Activated B cell treated with CpG ODN at 0.5 μM for 24 hours (primary cell): ENCODE results near the gene LDB2. TPM values are rescaled to one million over a fixed set of nuclear protein-coding genes. Genes with fewer than 3 reads are reported as not detected.

Source experiments
- ATAC-seq: fragments of 200-7000 bp; cut with Tn5 transposase; one replicate; pipeline ENCODE4 v1.10.0; 2021; ENCODE audit warnings: low read depth, mild to moderate bottlenecking, moderate library complexity
- CTCF ChIA-PET: fragments of 350-600 bp; sonication (Branson Sonifier 250); formaldehyde crosslinking; loops from one replicate; lab custom pipeline; 2021; ENCODE audit warnings: antibody characterized with exemption; lab: Charles Lee
- POLR2A ChIA-PET: fragments of 350-600 bp; sonication (Branson Sonifier 250); formaldehyde crosslinking; loops from one replicate; lab custom pipeline; 2021; ENCODE audit warnings: antibody characterized with exemption; lab: Charles Lee
- DNase-seq: peaks from one replicate; pipeline ENCODE4 v3.0.0; 2022
- H3K27ac Mint-ChIP-seq: one replicate; pipeline ENCODE4 v1.8.0; 2020; ENCODE audit warnings: mixed read lengths
- H3K27me3 Mint-ChIP-seq: one replicate; pipeline ENCODE4 v1.8.0; 2021; ENCODE audit warnings: mixed read lengths
- H3K36me3 Mint-ChIP-seq: one replicate; pipeline ENCODE4 v1.8.0; 2021; ENCODE audit warnings: low read depth, mixed read lengths
- H3K4me1 Mint-ChIP-seq: one replicate; pipeline ENCODE4 v1.8.0; 2021; ENCODE audit warnings: mixed read lengths
- H3K4me3 Mint-ChIP-seq: one replicate; pipeline ENCODE4 v1.8.0; 2020; ENCODE audit warnings: mild to moderate bottlenecking, mixed read lengths
- H3K9me3 Mint-ChIP-seq: one replicate; pipeline ENCODE4 v1.8.0; 2020; ENCODE audit warnings: mixed read lengths
- intact Hi-C: fragments of 100-400 bp; cut with micrococcal nuclease; formaldehyde crosslinking; loops from one replicate; pipeline ENCODE4 v1.15.1; 2024
- total RNA-seq: library from RNA; stranded (reverse); gene quantifications from 2 replicates; pipeline ENCODE4 v1.2.3, GENCODE V29; 2022
- TF ChIP-seq, protein P1 (sequence below): fragments of 200-600 bp; IDR thresholded peaks from one replicate; pipeline ENCODE4 v1.8.0; 2022; ENCODE audit warnings: antibody characterized with exemption, mild to moderate bottlenecking

LDB2 gene
- total RNA-seq, 1 donor from 2014 or later, result not detected

DNA sequence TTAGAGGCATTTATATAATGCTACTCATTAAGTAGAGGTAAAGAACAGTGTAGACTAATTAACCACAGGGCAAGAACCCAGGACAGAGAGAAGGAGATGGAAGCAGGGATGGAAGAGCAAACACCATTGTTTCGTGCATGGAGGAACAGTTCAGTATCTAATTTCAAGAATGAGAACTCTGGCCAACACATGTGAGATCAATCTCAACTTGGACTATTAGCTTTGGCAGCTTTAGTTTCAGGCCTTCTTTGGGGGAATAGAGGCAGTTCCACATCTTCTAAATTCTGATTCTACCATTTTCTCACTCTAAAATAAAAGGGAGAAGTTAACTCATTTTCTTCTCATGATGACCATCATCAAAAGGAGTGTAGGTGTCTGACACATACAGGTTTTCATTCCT lies 207.0 kb downstream of the LDB2 start:
- Mint-ChIP-seq H3K27me3 (no peaks in the 10 kb centered on the region), H3K9me3 (no peaks in the 10 kb centered on the region), H3K4me3 (no peak overlapping the region), H3K27ac (no peak overlapping the region), H3K4me1 (no peaks in the 10 kb centered on the region), H3K36me3 (no peaks in the 10 kb centered on the region)
- CTCF ChIA-PET, result no interaction called here
- no peak for ATAC-seq
- POLR2A ChIA-PET, result no interaction called here
- DNase-seq, result no peak
- TF ChIP-seq, protein P1, sequence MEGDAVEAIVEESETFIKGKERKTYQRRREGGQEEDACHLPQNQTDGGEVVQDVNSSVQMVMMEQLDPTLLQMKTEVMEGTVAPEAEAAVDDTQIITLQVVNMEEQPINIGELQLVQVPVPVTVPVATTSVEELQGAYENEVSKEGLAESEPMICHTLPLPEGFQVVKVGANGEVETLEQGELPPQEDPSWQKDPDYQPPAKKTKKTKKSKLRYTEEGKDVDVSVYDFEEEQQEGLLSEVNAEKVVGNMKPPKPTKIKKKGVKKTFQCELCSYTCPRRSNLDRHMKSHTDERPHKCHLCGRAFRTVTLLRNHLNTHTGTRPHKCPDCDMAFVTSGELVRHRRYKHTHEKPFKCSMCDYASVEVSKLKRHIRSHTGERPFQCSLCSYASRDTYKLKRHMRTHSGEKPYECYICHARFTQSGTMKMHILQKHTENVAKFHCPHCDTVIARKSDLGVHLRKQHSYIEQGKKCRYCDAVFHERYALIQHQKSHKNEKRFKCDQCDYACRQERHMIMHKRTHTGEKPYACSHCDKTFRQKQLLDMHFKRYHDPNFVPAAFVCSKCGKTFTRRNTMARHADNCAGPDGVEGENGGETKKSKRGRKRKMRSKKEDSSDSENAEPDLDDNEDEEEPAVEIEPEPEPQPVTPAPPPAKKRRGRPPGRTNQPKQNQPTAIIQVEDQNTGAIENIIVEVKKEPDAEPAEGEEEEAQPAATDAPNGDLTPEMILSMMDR, result no peak
- intact Hi-C loops, result no loop called here

DNA sequence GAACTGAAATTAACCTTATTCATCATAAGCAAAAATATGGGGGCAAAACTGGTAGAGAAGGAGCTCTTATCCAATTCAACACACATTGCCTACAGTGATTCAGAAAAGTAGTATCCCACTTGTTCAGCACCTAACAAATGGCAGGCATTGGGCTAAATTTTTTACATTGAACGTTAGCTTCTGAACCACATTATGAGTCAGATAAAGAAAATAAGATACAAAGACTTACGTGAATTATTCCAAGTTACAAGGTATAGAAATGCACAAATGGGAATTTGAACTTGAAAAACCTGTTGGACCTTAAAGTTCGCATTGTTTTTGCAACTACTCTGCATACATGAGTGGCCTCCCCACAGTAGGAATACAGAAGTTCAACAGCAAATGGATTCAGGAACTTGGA lies 210.6 kb downstream of the LDB2 start:
- CTCF ChIA-PET, result no interaction called here
- POLR2A ChIA-PET, result no interaction called here
- Mint-ChIP-seq H3K9me3 (no peaks in the 10 kb centered on the region), H3K27me3 (no peaks in the 10 kb centered on the region), H3K36me3 (no peaks in the 10 kb centered on the region), H3K4me3 (no peak overlapping the region), H3K4me1 (no peaks in the 10 kb centered on the region), H3K27ac (no peak overlapping the region)
- TF ChIP-seq, protein P1, result no peak
- ATAC-seq (no peak), DNase-seq (no peak)
- intact Hi-C loops, result no loop called here

DNA sequence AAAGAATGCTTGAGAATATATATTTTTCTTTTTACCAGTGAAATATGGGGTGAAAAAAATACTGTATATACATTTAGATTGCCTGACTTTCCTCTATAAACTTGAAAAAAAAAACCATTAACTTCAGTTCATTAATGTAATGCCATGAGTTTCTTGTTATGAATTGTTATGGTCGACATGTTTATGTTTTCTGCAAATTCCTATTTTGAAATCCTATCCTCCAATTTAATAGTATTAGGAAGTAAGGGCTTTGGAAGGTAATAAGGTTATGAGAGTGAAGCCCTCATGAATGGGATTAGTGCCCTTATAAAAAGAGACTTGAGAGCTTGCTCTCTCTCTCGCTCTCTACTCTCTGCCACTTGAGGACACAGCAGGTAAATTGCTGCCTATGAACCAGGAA lies 211.4 kb downstream of the LDB2 start:
- no peak overlapping the region for H3K4me3 Mint-ChIP-seq
- DNase-seq (no peak), ATAC-seq (no peak)
- H3K27me3 Mint-ChIP-seq, result no peaks in the 10 kb centered on the region
- no peak overlapping the region for H3K27ac Mint-ChIP-seq
- TF ChIP-seq, protein P1, result no peak
- CTCF ChIA-PET, result no interaction called here
- H3K9me3 Mint-ChIP-seq, result no peaks in the 10 kb centered on the region
- intact Hi-C loops, result no loop called here
- no peaks in the 10 kb centered on the region for H3K4me1 Mint-ChIP-seq
- POLR2A ChIA-PET, result no interaction called here
- no peaks in the 10 kb centered on the region for H3K36me3 Mint-ChIP-seq

DNA sequence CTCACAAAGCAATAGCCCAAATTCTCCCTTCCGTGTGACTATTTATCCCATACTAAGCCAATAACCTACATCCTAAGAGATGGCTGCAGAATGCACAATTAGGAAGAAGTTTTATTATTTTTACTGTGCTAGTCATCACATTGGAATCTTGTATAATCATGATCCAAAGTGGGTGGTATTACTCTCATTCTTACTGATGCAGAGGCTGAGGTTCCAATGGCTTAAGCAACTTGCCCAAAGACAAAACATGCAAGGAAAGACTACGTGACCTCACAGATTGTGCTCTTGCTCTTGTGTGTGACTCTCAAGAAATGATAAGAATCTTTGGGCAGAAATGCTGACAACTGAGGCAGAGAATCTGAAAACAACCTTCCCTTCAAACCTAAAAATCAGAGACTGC lies 212.2 kb downstream of the LDB2 start:
- ATAC-seq, result no peak
- no peaks in the 10 kb centered on the region for H3K36me3 Mint-ChIP-seq
- no peak overlapping the region for H3K4me3 Mint-ChIP-seq
- no peak overlapping the region for H3K27ac Mint-ChIP-seq
- POLR2A ChIA-PET, result no interaction called here
- CTCF ChIA-PET, result no interaction called here
- no peak for DNase-seq
- no peaks in the 10 kb centered on the region for H3K9me3 Mint-ChIP-seq
- no peaks in the 10 kb centered on the region for H3K4me1 Mint-ChIP-seq
- TF ChIP-seq, protein P1, result no peak
- no peaks in the 10 kb centered on the region for H3K27me3 Mint-ChIP-seq
- intact Hi-C loops, result no loop called here

DNA sequence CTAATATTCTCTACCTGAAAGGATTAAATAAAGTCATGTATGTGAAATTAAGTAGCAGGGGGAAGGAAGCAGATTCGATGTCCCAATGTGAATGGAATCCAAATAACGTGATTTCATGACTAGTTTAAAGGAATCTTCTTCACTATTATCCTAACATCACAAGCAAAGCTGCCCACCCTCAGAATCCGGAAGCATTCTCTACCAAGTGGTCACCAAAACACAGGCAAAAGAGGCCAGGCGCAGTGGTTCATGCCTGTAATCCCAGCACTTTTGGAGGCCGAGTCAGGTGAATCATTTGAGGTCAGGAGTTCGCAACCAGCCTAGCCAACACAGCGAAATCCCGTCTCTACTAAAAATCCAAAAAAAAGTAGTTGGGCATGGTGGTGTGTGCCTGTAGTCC lies 212.9 kb downstream of the LDB2 start:
- no peak for DNase-seq
- Mint-ChIP-seq H3K9me3 (no peaks in the 10 kb centered on the region), H3K27ac (no peak overlapping the region), H3K4me1 (no peaks in the 10 kb centered on the region), H3K4me3 (no peak overlapping the region), H3K27me3 (no peaks in the 10 kb centered on the region), H3K36me3 (no peaks in the 10 kb centered on the region)
- ChIA-PET CTCF (no interaction called here), POLR2A (no interaction called here)
- intact Hi-C loops, result no loop called here
- ATAC-seq, result no peak
- TF ChIP-seq, protein P1, result no peak
